PFSK-1 (cell line): ENCODE data around the gene RAP1A.

Source experiments
- FOXP2 ChIP-seq: optimal IDR thresholded peaks from 2 replicates; pipeline ENCODE3; 2011; ENCODE audit warnings: borderline replicate concordance, control low read depth, inconsistent platforms; ENCODE audit not compliant: insufficient read depth; ENCODE audit errors: extremely low read length, extremely low read depth
- POLR2AphosphoS5 ChIP-seq: IDR thresholded peaks from 2 replicates; pipeline ENCODE4 v1.6.1; 2012; ENCODE audit warnings: low read depth, mild to moderate bottlenecking, control low read depth, low read length, moderate library complexity
- REST ChIP-seq, 2 experiments: IDR thresholded peaks; 2 replicates each; pipeline versions ENCODE4 v1.6.1 to v1.8.0; 2011 to 2012; ENCODE audit warnings: low read depth in 2 of 2, low read length in 2 of 2, control low read depth in 1 of 2, inconsistent platforms in 1 of 2, mild to moderate bottlenecking in 1 of 2, moderate library complexity in 1 of 2; ENCODE audit not compliant: insufficient read depth in 1 of 2
- SIN3A ChIP-seq: IDR thresholded peaks from 2 replicates; pipeline ENCODE4 v1.6.1; 2012; ENCODE audit warnings: mild to moderate bottlenecking, low read length, moderate library complexity, borderline replicate concordance; ENCODE audit not compliant: insufficient read depth
- TAF1 ChIP-seq: IDR thresholded peaks from 2 replicates; pipeline ENCODE4 v1.6.1; 2012; ENCODE audit warnings: low read length, control low read depth, borderline replicate concordance; ENCODE audit not compliant: insufficient read depth

The RAP1A gene

GRCh38 chr1:111739194-111739924 lies 119.8 kb downstream of the RAP1A start, which contains the start of gene INKA2:
Gene INKA2 (minus strand): TSS chr1:111739395. CDS start chr1:111739242, 153 bp downstream.
- TF ChIP-seq TAF1 (no peak), SIN3A (no peak), POLR2AphosphoS5 (no peak), REST (IDR thresholded peaks at IDR 0.05; ENCODE audit: insufficient read depth in 1 of 2, low read depth in 2 of 2, low read length in 2 of 2) (no peak), FOXP2 (no peak)

- no peak for TF ChIP-seq TAF1
- no peak for TF ChIP-seq POLR2AphosphoS5
- TF ChIP-seq REST (IDR thresholded peaks at IDR 0.05; ENCODE audit: insufficient read depth in 1 of 2, low read depth in 2 of 2, low read length in 2 of 2) = no peak
- TF ChIP-seq FOXP2 = no peak
- TF ChIP-seq SIN3A = no peak
Observed at GRCh38 chr1:111739925-111740765, 120.6 kb downstream of the RAP1A start.

GRCh38 chr1:111742938-111743549 lies 123.5 kb downstream of the RAP1A start:
- TF ChIP-seq TAF1 (no peak), POLR2AphosphoS5 (no peak), SIN3A (no peak), FOXP2 (no peak), REST (IDR thresholded peaks at IDR 0.05; ENCODE audit: insufficient read depth in 1 of 2, low read depth in 2 of 2, low read length in 2 of 2) (no peak)

GRCh38 chr1:111743679-111744101 lies 124.1 kb downstream of the RAP1A start:
- TF ChIP-seq TAF1 = no peak
- TF ChIP-seq POLR2AphosphoS5 = no peak
- TF ChIP-seq SIN3A = no peak
- no peak for TF ChIP-seq FOXP2
- no peak for TF ChIP-seq REST (IDR thresholded peaks at IDR 0.05; ENCODE audit: insufficient read depth in 1 of 2, low read depth in 2 of 2, low read length in 2 of 2)
